Fibroblast of gingiva (primary cell): ENCODE results near the gene ZNF566.
"Not testable (repeated sequence)": the region's sequence is repeated elsewhere in the genome, so short reads cannot be mapped to it uniquely, and the experiment has no call there.

Source experiments
- DNase-seq: peaks from one replicate; pipeline ENCODE4 v3.0.0-alpha.2; 2011; ENCODE audit warnings: low read depth

The ZNF566 gene

GRCh38 chr19:36489118-36489919 lies at the start of gene ZNF566:
TSS of gene ZNF566 (minus strand) at chr19:36489561. CDS start at chr19:36476557, 13,004 bp downstream.
- peak; percentile 96 for DNase-seq

DNA sequence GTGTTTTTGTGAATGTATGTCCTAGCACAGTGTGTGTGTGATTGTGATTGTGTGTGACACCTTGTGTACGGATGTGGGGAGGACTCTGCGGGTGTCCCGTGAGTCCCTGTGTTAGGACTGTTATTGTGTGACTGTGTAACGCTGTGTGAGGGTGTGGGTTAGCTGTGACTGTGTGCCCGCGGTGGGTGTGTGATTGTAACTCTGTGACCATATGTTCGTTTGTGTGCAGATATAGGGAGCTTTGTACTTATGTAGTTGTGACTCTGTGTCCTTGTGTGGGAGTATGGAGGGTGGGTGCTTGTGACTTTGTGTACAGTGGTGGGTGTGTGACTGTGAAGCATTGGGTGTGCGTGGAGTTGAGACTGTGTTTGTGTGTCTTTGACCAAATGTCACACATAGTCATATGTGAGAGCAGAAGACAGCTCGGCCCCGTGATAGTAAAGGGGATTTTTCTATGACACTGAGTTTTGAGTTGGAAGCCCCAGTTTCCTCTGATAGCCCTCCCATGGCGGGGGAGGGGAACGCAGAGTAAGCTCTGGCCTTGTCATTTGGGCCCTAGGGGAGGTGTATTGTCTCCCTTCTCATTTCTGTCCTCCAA lies 39.7 kb upstream of the ZNF566 start:
- DNase-seq: no peak

GRCh38 chr19:36528194-36528920 lies 39.0 kb upstream of the ZNF566 start, which contains the start of gene ZNF260:
TSS of gene ZNF260 (minus strand) at chr19:36528271. CDS start at chr19:36515238, 13,033 bp downstream.
- DNase-seq: peak; percentile 98

- no peak for DNase-seq
These were observed 38.5 kb upstream of the ZNF566 start for GRCh38 chr19:36527873-36528193.

DNA sequence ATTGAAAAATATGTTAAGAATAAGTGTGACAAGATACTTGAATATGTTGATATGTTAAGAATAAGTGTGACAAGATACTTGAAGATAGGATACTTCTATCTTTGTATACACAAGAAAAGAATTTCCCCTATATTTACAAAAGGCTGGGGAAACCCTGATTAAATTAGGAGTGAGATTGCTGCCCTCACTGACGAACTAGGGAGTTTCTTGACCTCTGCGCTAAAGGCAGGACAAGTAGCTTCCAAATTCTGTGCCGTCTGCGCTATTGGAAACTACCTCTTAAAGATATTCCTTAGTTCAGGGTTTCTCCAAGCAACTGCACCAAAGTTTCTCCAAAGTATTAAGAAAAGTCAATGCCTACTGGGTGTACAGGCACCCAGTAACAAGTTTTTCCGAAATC lies 38.0 kb upstream of the ZNF566 start:
- no peak for DNase-seq

- DNase-seq: no peak
These were observed 37.2 kb upstream of the ZNF566 start for GRCh38 chr19:36526581-36526980.

- DNase-seq: no peak
These were observed 35.3 kb upstream of the ZNF566 start for GRCh38 chr19:36524617-36525016.

GRCh38 chr19:36514012-36514612 lies 24.8 kb upstream of the ZNF566 start:
- no peak for DNase-seq

GRCh38 chr19:36508325-36508724 lies 19.0 kb upstream of the ZNF566 start:
- DNase-seq: no peak

DNA sequence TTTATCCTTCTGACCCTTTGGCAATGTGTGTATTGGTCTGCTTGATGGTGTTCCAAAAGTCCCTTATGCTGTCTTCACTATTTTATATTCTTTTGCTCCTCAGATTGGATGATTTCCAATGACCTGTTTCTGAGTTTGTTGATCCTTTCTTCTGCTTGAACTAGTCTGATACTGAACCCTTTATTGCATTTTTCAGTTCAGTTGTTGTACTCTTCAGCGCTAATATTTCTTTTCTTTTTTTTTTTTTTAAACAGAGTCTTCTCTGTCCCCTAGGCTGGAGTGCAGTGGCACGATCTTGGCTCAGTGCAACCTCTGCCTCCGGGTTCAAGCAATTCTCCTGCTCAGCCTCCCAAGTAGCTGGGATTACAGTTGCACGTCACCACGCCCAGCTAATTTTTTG lies 12.6 kb upstream of the ZNF566 start:
- DNase-seq: no peak

DNA sequence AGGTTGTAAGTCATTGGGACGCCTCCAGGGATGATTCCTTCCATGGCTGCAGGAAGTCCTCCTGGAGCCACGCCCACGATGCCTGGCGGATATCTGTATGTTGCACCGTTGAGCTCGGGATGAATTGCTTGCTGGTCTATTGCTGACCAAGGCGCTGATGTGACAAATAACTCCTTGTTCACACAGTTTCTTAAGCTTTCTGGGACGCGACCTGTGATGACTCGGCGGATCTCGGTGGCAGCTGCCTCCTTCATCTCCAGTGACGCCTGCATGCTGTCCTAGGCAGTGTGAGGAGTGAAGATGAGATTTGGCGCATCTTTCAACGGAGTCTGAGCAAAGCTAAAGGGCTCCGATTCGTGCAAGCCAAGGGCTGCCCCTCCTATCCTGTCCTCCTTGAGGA lies 7.6 kb upstream of the ZNF566 start:
- DNase-seq: no peak

- DNase-seq: peak; percentile 46
These were observed 3.5 kb upstream of the ZNF566 start for GRCh38 chr19:36492689-36493453.

DNA sequence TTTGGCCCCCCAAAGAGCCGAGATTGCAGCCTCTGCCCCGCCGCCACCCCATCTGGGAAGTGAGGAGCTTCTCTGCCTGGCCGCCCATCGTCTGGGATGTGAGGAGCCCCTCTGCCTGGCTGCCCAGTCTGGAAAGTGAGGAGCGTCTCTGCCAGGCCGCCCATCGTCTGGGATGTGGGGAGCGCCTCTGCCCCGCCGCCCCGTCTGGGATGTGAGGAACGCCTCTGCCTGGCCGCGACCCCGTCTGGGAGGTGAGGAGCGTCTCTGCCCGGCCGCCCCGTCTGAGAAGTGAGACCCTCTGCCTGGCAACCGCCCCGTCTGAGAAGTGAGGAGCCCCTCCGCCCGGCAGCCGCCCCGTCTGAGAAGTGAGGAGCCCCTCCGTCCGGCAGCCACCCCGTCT lies 1.5 kb upstream of the ZNF566 start:
- DNase-seq: not testable (repeated sequence)

- peak; percentile 90 for DNase-seq
These were observed 607 bp upstream of the ZNF566 start for GRCh38 chr19:36489920-36490415.

DNA sequence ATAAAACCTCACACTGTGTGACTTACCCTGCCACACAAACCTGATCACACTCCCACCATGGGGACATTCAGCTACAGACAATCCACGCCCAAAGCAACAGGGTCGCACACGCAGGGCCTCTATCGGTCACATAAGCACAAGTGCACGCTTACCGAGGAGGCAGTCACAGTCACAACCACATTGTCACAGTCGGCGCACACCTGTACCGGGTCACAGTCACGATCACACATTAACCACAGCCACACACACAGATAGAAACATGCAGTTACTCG lies 579 bp downstream of the ZNF566 start:
- DNase-seq: peak; percentile 2

- DNase-seq: no peak
These were observed 1.1 kb downstream of the ZNF566 start for GRCh38 chr19:36488118-36488845.

- DNase-seq: no peak
These were observed 5.7 kb downstream of the ZNF566 start for GRCh38 chr19:36483653-36484052.

- no peak for DNase-seq
These were observed 6.5 kb downstream of the ZNF566 start for GRCh38 chr19:36482876-36483275.

DNA sequence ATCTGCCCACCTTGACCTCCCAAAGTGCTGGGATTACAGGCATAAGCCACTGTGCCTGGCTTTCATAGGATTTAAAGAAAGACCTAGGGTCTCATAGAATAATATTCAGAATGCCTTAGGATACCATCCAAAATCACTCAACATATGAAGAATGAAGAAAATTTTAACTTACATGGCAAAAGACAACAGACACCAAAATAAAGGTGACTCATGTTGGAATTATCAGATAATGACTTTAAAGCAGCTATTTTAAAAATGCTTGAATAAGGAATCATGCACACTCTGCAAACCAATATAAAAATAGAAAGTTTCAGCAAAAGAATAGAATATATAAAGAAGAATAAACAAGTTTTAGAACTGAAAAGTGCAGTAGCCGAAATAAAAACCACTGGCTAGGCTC lies 29.3 kb downstream of the ZNF566 start:
- DNase-seq: no peak

- DNase-seq: no peak
These were observed 32.5 kb downstream of the ZNF566 start for GRCh38 chr19:36456831-36457230.

DNA sequence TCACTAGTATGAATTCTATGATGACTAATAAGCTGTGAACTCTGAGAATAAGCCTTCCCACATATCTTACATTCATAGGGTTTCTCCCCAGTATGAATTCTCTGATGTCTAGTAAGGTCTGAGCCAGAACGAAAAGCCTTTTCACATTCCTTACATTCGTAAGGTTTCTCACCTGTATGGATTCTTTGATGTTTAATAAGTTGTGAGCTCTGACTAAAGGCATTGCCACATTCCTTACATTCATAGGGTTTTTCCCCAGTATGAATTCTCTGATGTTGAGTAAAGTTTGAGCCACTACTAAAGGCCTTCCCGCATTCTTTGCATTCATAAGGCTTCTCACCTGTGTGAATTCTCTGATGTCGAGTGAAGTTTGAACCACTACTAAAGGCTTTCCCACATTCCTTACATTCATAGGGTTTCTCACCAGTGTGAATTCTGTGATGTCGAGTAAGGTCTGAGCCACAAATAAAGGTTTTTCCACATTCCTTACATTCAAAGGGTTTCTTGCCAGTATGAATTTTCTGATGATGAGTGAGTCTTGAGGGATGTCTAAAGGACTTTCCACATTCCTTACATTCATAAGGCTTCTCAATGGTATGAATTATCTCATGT lies 40.2 kb downstream of the ZNF566 start:
- no peak for DNase-seq
